ENCODE data around the gene CRYBA1.

GRCh38 chr17:29214215-29215146, 32.2 kb upstream of the CRYBA1 start:
- TF ChIP-seq CTCF (IDR thresholded peaks at IDR 0.05) (no peak), POLR2A (IDR thresholded peaks at IDR 0.05) (no peak)
